Neural crest cell (in vitro differentiated cells): ENCODE measurements around the gene ATP8A1. TPM values are rescaled to one million over a fixed set of nuclear protein-coding genes. Genes with fewer than 3 reads are reported as not detected.

Experiments used
- DNase-seq: peaks from one replicate; pipeline ENCODE4 v3.0.0; 2021; ENCODE audit warnings: low read depth, mixed read lengths, low spot score
- H3K27ac Mint-ChIP-seq: one replicate; pipeline ENCODE4 v1.8.0; 2021; ENCODE audit warnings: mild to moderate bottlenecking, mixed read lengths; ENCODE audit not compliant: unreplicated experiment
- H3K27me3 Mint-ChIP-seq: 2 replicates; pipeline ENCODE4 v1.8.0; 2021; ENCODE audit warnings: low read depth, mild to moderate bottlenecking, mixed read lengths
- H3K36me3 Mint-ChIP-seq: 2 replicates; pipeline ENCODE4 v1.8.0; 2021; ENCODE audit warnings: low read depth, mild to moderate bottlenecking, mixed read lengths
- H3K4me1 Mint-ChIP-seq: 2 replicates; pipeline ENCODE4 v1.8.0; 2021; ENCODE audit warnings: mixed read lengths
- H3K4me3 Mint-ChIP-seq: one replicate; pipeline ENCODE4 v1.8.0; 2021; ENCODE audit warnings: mild to moderate bottlenecking, mixed read lengths
- H3K9me3 Mint-ChIP-seq: 2 replicates; pipeline ENCODE4 v1.8.0; 2021; ENCODE audit warnings: mixed read lengths
- CTCF ChIP-seq: fragments of 200-600 bp; sonication (generic); conservative IDR thresholded peaks from 2 replicates; pipeline ENCODE4 v1.5.0; 2021; ENCODE audit warnings: antibody characterized with exemption, mild to moderate bottlenecking
- total RNA-seq: library from RNA; stranded (reverse); gene quantifications from 2 replicates; pipeline ENCODE4 v1.2.1, GENCODE V29; 2021

The ATP8A1 gene
- total RNA-seq, 1 donor from 2014 or later, result 11.9 TPM

GRCh38 chr4:42586775-42587174, 70.1 kb downstream of the ATP8A1 start:
- H3K4me3 Mint-ChIP-seq, result no peak overlapping the region
- no peak overlapping the region for H3K27ac Mint-ChIP-seq
- no peaks in the 10 kb centered on the region for H3K9me3 Mint-ChIP-seq
- no peaks in the 10 kb centered on the region for H3K36me3 Mint-ChIP-seq
- TF ChIP-seq CTCF, result no peak
- H3K27me3 Mint-ChIP-seq, result no peaks in the 10 kb centered on the region
- H3K4me1 Mint-ChIP-seq, result no peaks in the 10 kb centered on the region
- no peak for DNase-seq

DNA sequence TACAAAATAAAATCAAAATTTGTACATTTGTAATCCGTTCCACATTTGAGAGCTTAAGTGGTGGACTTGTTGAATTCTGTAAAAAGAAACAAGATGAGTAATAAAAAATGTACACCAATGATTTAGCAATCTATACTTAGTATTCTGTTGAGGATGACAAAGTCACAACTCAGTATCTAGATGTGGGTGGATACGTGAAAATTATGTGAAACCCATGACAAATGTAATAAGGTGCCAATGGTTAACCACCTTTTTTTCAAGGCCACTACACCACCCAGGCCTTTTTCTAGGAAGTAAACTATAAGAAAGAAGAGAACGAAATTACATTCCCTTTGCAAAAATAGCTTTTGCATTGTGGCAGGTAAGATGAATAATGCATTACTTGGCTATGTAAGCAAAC, 77.0 kb downstream of the ATP8A1 start:
- no peaks in the 10 kb centered on the region for H3K4me1 Mint-ChIP-seq
- TF ChIP-seq CTCF, result no peak

DNA sequence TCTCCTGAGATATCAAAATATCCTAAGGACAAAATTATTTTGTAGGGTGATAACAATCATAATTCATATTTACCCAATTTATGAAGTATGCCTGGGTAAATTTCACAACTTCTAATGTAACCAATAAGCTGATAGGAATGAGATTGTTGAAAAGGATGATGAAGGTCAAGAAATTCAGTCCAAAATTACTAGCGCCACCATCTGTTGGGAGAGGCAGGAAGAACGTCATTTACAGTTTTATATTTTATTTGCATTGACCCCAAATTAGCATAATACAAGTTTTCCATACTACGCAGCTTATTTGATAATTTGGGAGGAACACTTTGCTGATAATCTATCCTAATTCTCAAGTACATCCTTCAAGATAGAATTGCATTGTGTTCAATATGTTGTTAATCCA, 78.7 kb downstream of the ATP8A1 start:
- no peak overlapping the region for H3K4me3 Mint-ChIP-seq

More for the DNA sequence above, 77.0 kb downstream of the ATP8A1 start:
- H3K4me3 Mint-ChIP-seq, result no peak overlapping the region
- H3K27ac Mint-ChIP-seq, result no peak overlapping the region
- no peaks in the 10 kb centered on the region for H3K9me3 Mint-ChIP-seq
- H3K27me3 Mint-ChIP-seq, result no peaks in the 10 kb centered on the region
- no peaks in the 10 kb centered on the region for H3K36me3 Mint-ChIP-seq
- no peak for DNase-seq

GRCh38 chr4:42574870-42575430, 82.0 kb downstream of the ATP8A1 start:
- H3K4me1 Mint-ChIP-seq, result peaks cover 4% of the 10 kb centered on the region
- no peak for TF ChIP-seq CTCF
- no peaks in the 10 kb centered on the region for H3K27me3 Mint-ChIP-seq
- DNase-seq, result no peak
- H3K9me3 Mint-ChIP-seq, result no peaks in the 10 kb centered on the region
- H3K36me3 Mint-ChIP-seq, result no peaks in the 10 kb centered on the region
- H3K27ac Mint-ChIP-seq, result no peak overlapping the region
- H3K4me3 Mint-ChIP-seq, result no peak overlapping the region

More for the DNA sequence above, 78.7 kb downstream of the ATP8A1 start:
- Mint-ChIP-seq H3K36me3 (no peaks in the 10 kb centered on the region), H3K27me3 (no peaks in the 10 kb centered on the region), H3K9me3 (no peaks in the 10 kb centered on the region), H3K4me1 (no peaks in the 10 kb centered on the region), H3K27ac (no peak overlapping the region)
- DNase-seq, result no peak
- TF ChIP-seq CTCF, result no peak

DNA sequence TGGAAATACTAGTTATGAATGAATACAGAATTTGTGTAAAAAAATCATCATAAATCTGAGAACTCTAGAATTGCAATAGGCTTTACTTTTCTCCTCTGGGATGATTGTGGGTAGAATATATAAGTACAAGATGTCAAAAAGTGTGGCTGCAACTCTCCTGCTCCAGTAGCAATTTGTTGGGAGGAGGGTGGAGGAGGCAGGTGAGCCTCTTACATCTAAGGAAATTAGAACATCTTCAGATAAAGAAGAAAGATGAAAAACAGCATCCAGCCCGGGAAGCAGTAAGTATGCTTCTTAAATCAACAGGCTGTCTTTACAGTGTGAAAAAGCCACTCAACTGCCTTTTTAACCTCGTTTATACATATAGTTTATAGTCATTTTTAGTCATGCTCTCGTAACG, 83.7 kb downstream of the ATP8A1 start:
- DNase-seq, result no peak
- no peak for TF ChIP-seq CTCF
- Mint-ChIP-seq H3K9me3 (no peaks in the 10 kb centered on the region), H3K4me1 (peaks cover 5% of the 10 kb centered on the region), H3K4me3 (no peak overlapping the region), H3K27ac (no peak overlapping the region), H3K36me3 (no peaks in the 10 kb centered on the region), H3K27me3 (no peaks in the 10 kb centered on the region)

DNA sequence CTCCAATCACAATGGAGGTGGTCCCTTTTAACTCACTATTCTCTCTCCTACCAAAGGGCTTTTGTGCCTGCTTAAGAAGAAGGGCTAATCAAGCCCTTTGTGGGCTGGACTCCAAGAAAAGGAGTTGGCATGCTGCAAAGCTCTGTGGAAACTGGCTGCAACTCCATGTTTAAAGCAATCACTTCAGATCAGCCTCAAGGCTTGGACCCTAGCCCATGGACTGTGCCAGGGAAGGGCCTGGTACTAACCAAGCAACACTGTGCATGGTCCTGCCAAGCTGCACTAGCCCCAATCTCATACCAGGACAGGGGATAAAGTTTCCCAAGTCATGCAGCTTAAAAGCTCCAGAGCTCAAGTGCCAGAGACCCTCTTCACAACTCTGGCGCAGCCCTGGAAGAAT, 86.7 kb downstream of the ATP8A1 start:
- TF ChIP-seq CTCF, result no peak
- H3K27me3 Mint-ChIP-seq, result no peaks in the 10 kb centered on the region
- peaks cover 5% of the 10 kb centered on the region for H3K4me1 Mint-ChIP-seq
- no peak for DNase-seq
- H3K27ac Mint-ChIP-seq, result no peak overlapping the region
- no peaks in the 10 kb centered on the region for H3K9me3 Mint-ChIP-seq
- H3K4me3 Mint-ChIP-seq, result no peak overlapping the region
- H3K36me3 Mint-ChIP-seq, result no peaks in the 10 kb centered on the region
